Caco-2 (cell line): ENCODE data around the gene FAM111A. TPM values are rescaled to one million over a fixed set of nuclear protein-coding genes. Genes with fewer than 3 reads are reported as not detected.
"Not testable (repeated sequence)": the region's sequence is repeated elsewhere in the genome, so short reads cannot be mapped to it uniquely, and the experiment has no call there.

Source experiments
- Bru-seq: library from RNA; stranded (reverse); fragments of 400-500 nt; gene quantifications from one replicate; lab custom pipeline; 2021; lab: Mats Ljungman, UMichigan
- BruChase-seq, 2 experiments: library from RNA; stranded (reverse); fragments of 400-500 nt; gene quantifications; one replicate each; lab custom pipeline; 2021; lab: Mats Ljungman, UMichigan
- BruUV-seq: library from RNA; stranded (reverse); fragments of 400-500 nt; replicated peaks from 2 replicates; lab custom pipeline; 2021; lab: Mats Ljungman, UMichigan
- CTCF ChIA-PET: fragments of 300-600 bp; sonication (Branson Sonifier 250); formaldehyde crosslinking; loops from one replicate; lab custom pipeline; 2022; ENCODE audit warnings: antibody characterized with exemption; lab: Charles Lee
- POLR2A ChIA-PET: fragments of 300-600 bp; sonication (Branson Sonifier 250); formaldehyde crosslinking; loops from one replicate; lab custom pipeline; 2022; ENCODE audit warnings: antibody characterized with exemption; lab: Charles Lee
- DNase-seq, 2 experiments: peaks; one replicate each; pipeline versions ENCODE4 v3.0.0 to v3.0.0-alpha.2; 2020 to 2022
- H3K27me3 ChIP-seq: replicated peaks from 2 replicates; pipeline ENCODE4 v1.6.0; 2011; ENCODE audit warnings: low read length; ENCODE audit not compliant: control insufficient read depth, insufficient read depth
- H3K36me3 ChIP-seq: 2 replicates; pipeline ENCODE4 v1.5.1; 2011; ENCODE audit warnings: low read length; ENCODE audit not compliant: control insufficient read depth, insufficient read depth
- H3K4me1 ChIP-seq: fragments of 250-450 bp; sonication (Bioruptor Pico); 2 replicates; pipeline ENCODE4 v1.5.1; 2020; ENCODE audit warnings: mild to moderate bottlenecking
- H3K4me3 ChIP-seq: 2 replicates; pipeline ENCODE4 v1.5.1; 2011; ENCODE audit warnings: low read depth, mild to moderate bottlenecking, control low read depth, low read length
- H3K9me3 ChIP-seq: fragments of 250-450 bp; sonication (Bioruptor Pico); 2 replicates; pipeline ENCODE4 v1.5.1; 2020; ENCODE audit warnings: mild to moderate bottlenecking, moderate library complexity
- H3K27ac Mint-ChIP-seq: one replicate; pipeline ENCODE4 v1.8.0; 2022; ENCODE audit warnings: mixed read lengths; ENCODE audit not compliant: unreplicated experiment
- H3K27me3 Mint-ChIP-seq: one replicate; pipeline ENCODE4 v1.8.0; 2022; ENCODE audit warnings: mixed read lengths; ENCODE audit not compliant: insufficient read depth, unreplicated experiment
- H3K36me3 Mint-ChIP-seq: one replicate; pipeline ENCODE4 v1.8.0; 2022; ENCODE audit warnings: mild to moderate bottlenecking, mixed read lengths; ENCODE audit not compliant: insufficient read depth, unreplicated experiment
- H3K4me1 Mint-ChIP-seq: one replicate; pipeline ENCODE4 v1.8.0; 2022; ENCODE audit warnings: low read depth, mixed read lengths; ENCODE audit not compliant: unreplicated experiment
- H3K4me3 Mint-ChIP-seq: one replicate; pipeline ENCODE4 v1.8.0; 2022; ENCODE audit warnings: mild to moderate bottlenecking, moderate library complexity, mixed read lengths; ENCODE audit not compliant: unreplicated experiment
- H3K9me3 Mint-ChIP-seq: one replicate; pipeline ENCODE4 v1.8.0; 2022; ENCODE audit warnings: mixed read lengths; ENCODE audit not compliant: unreplicated experiment
- intact Hi-C: fragments of 100-400 bp; cut with micrococcal nuclease; formaldehyde crosslinking; loops from one replicate; pipeline ENCODE4 v1.10.0; 2022; ENCODE audit not compliant: unreplicated experiment
- long read RNA-seq: library from polyadenylated mRNA; stranded (forward); transcript quantifications from one replicate; pipeline ENCODE4 v2.0.0, GENCODE V29; 2022
- total RNA-seq: library from RNA; stranded (reverse); gene quantifications from 2 replicates; pipeline ENCODE4 v1.2.3, GENCODE V29; 2022
- TF ChIP-seq, protein P1 (sequence below), 2 experiments: fragments of 200-600 bp in 1 of 2; IDR thresholded peaks; 1 replicate in 1 of 2; 2 replicates in 1 of 2; pipeline versions ENCODE4 v1.5.1 to v1.8.0; 2011 to 2022; ENCODE audit warnings: antibody characterized with exemption in 1 of 2, control low read depth in 1 of 2, inconsistent platforms in 1 of 2, low read depth in 1 of 2, low read length in 1 of 2, mild to moderate bottlenecking in 1 of 2, moderate library complexity in 1 of 2; ENCODE audit not compliant: insufficient read depth in 1 of 2, severe bottlenecking in 1 of 2, unreplicated experiment in 1 of 2

The FAM111A gene, protein sequence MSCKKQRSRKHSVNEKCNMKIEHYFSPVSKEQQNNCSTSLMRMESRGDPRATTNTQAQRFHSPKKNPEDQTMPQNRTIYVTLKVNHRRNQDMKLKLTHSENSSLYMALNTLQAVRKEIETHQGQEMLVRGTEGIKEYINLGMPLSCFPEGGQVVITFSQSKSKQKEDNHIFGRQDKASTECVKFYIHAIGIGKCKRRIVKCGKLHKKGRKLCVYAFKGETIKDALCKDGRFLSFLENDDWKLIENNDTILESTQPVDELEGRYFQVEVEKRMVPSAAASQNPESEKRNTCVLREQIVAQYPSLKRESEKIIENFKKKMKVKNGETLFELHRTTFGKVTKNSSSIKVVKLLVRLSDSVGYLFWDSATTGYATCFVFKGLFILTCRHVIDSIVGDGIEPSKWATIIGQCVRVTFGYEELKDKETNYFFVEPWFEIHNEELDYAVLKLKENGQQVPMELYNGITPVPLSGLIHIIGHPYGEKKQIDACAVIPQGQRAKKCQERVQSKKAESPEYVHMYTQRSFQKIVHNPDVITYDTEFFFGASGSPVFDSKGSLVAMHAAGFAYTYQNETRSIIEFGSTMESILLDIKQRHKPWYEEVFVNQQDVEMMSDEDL
- total RNA-seq (76.1 and 78.8 TPM in 2 replicates), Bru-seq, nascent RNA (percentile 97 among the genes with signal in this experiment), BruChase-seq, experiment 1, labeled RNA remaining after a 2-hour chase (percentile 99 among the genes with signal in this experiment), BruChase-seq, experiment 2, labeled RNA remaining after a 6-hour chase (percentile 95 among the genes with signal in this experiment)
- long read RNA-seq, transcript FAM111A-201 (4 exons, 3,592 nt) = major isoform, 7 of 45 reads
- long read RNA-seq, partial matches to known transcripts = 8 of 45 reads
- long read RNA-seq, other reads (novel, unspliced or antisense) = 28 of 45 reads

DNA sequence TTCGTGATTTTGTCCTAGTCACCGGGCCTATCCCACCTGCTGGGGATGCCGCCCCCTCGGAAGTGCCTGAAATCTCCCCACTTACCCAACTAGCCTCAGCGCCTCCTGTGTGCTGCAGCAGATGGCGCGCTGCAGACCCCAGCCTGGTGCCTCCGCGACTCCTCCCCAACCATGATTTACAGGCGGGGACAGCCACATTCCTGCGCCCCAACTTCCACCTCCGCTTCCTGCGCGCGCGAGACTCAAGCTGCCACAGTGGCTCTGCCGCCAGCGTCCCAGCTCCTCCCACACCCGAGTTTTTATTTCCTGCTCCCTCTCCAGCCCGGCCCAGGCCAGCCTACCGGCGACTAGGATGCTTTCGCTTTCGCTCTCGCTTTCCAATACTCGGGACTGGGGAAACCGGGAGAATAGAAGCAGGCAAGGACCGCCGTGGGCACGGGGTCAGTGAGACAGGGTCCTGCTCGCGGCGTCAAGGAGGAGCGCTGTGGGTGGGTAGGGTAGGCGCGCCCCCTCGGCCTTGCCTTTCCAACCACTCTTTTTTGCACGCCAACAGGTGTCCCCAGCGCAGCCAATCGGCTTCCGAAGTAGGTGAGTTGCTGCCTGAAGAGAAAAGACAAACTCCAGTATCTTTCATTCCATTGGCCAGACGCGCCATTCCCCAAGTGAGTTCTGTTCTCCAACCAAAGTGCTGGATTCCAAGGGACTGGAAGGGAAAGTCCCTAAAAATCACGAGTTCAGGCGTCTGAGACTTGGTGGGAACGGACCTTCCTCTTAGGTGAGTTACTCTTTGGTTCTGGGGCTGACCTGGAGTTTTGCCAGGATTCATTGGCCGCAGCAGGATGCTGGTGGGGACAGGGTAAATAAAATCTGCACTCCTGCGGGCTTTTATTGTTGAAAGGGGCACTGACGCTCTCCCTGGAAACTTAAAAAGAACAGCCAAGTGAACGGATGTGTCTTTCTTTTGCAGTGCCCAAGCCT is at the start of gene FAM111A:
TSS of gene FAM111A (plus strand) at position 327 of the 978 bp plus-strand sequence. CDS start 6,017 bp downstream, outside the sequence.
- H3K36me3 Mint-ChIP-seq = peaks cover 35% of the 10 kb centered on the region
- Histone ChIP-seq H3K9me3 (no peaks in the 10 kb centered on the region), H3K4me1 (peaks cover 21% of the 10 kb centered on the region), H3K27me3 (no peaks in the 10 kb centered on the region), H3K36me3 (peaks cover 1% of the 10 kb centered on the region), H3K4me3 (peak within 1 kb of the TSS; percentile 55)
- DNase-seq = peak; percentile 92 to 95
- POLR2A ChIA-PET = interaction anchor here (0.5 to 1.8 kb wide), 6 partner anchors 8 to 407 kb away, joined by 3 to 11 read pairs (median 5); partner anchors contain the start of gene FAM111B
- peak within 1 kb of the TSS; percentile 94 for H3K27ac Mint-ChIP-seq
- peak within 1 kb of the TSS; percentile 98 for H3K4me3 Mint-ChIP-seq
- H3K27me3 Mint-ChIP-seq = no peaks in the 10 kb centered on the region
- TF ChIP-seq, protein P1, sequence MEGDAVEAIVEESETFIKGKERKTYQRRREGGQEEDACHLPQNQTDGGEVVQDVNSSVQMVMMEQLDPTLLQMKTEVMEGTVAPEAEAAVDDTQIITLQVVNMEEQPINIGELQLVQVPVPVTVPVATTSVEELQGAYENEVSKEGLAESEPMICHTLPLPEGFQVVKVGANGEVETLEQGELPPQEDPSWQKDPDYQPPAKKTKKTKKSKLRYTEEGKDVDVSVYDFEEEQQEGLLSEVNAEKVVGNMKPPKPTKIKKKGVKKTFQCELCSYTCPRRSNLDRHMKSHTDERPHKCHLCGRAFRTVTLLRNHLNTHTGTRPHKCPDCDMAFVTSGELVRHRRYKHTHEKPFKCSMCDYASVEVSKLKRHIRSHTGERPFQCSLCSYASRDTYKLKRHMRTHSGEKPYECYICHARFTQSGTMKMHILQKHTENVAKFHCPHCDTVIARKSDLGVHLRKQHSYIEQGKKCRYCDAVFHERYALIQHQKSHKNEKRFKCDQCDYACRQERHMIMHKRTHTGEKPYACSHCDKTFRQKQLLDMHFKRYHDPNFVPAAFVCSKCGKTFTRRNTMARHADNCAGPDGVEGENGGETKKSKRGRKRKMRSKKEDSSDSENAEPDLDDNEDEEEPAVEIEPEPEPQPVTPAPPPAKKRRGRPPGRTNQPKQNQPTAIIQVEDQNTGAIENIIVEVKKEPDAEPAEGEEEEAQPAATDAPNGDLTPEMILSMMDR (IDR thresholded peaks at IDR 0.05; ENCODE audit: insufficient read depth in 1 of 2, low read depth in 1 of 2, low read length in 1 of 2, severe bottlenecking in 1 of 2, unreplicated experiment in 1 of 2) = peak in 1 of 2 experiments; percentile 75
- no TSS peak for BruUV-seq
- intact Hi-C loops = loop anchor here (1.0 to 10.0 kb wide), 7 partner anchors 11 to 564 kb away; partner anchors contain the start of genes FAM111B and ZFP91
- H3K4me1 Mint-ChIP-seq = peaks cover 45% of the 10 kb centered on the region
- CTCF ChIA-PET = interaction anchor here (0.7 to 1.8 kb wide), 5 partner anchors 12 to 84 kb away, joined by 3 to 35 read pairs (median 10); no protein-coding TSS in a partner anchor
- H3K9me3 Mint-ChIP-seq = no peaks in the 10 kb centered on the region

DNA sequence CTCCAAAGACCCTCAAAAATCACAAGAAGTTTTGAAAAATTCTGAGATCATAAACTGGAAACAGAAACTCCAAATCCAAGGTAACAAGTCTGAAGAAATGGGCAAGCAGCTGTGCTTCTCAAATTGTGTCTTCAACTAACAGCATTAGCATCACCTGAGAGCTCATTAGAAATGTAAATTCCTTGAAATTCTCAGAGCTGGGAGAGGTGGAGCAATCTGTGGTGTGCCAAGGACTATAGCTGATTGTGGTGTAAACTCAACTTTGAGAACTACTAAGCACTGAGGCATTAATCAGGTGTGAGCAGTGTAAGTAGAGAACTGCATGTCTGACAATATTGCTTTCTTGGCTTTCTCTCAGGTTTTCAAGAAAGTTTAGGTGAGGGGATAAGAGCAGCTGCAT is 49.1 kb upstream of the FAM111A start:
- H3K4me1 ChIP-seq, H3K9me3 Mint-ChIP-seq, H3K9me3 ChIP-seq, H3K36me3 Mint-ChIP-seq, DNase-seq, H3K36me3 ChIP-seq, H3K4me1 Mint-ChIP-seq, intact Hi-C loops, H3K27me3 ChIP-seq, POLR2A ChIA-PET, H3K4me3 ChIP-seq, H3K4me3 Mint-ChIP-seq, H3K27ac Mint-ChIP-seq, BruUV-seq: not testable (repeated sequence)
- H3K27me3 Mint-ChIP-seq = peaks cover 13% of the 10 kb centered on the region
- CTCF ChIA-PET = interaction anchor here (1.4 kb wide), 1 partner anchor 35 kb away, joined by 3 read pairs; no protein-coding TSS in a partner anchor

GRCh38 chr11:59095225-59095624 is 47.4 kb upstream of the FAM111A start:
- H3K4me3 Mint-ChIP-seq, H3K4me1 Mint-ChIP-seq, intact Hi-C loops, H3K4me1 ChIP-seq, BruUV-seq, H3K9me3 Mint-ChIP-seq, H3K4me3 ChIP-seq, POLR2A ChIA-PET, DNase-seq, H3K9me3 ChIP-seq, H3K27me3 ChIP-seq, H3K36me3 ChIP-seq, H3K27ac Mint-ChIP-seq, H3K36me3 Mint-ChIP-seq: not testable (repeated sequence)
- CTCF ChIA-PET = interaction anchor here (1.7 kb wide), 1 partner anchor 91 kb away, joined by 4 read pairs; no protein-coding TSS in a partner anchor
- peaks cover 12% of the 10 kb centered on the region for H3K27me3 Mint-ChIP-seq

DNA sequence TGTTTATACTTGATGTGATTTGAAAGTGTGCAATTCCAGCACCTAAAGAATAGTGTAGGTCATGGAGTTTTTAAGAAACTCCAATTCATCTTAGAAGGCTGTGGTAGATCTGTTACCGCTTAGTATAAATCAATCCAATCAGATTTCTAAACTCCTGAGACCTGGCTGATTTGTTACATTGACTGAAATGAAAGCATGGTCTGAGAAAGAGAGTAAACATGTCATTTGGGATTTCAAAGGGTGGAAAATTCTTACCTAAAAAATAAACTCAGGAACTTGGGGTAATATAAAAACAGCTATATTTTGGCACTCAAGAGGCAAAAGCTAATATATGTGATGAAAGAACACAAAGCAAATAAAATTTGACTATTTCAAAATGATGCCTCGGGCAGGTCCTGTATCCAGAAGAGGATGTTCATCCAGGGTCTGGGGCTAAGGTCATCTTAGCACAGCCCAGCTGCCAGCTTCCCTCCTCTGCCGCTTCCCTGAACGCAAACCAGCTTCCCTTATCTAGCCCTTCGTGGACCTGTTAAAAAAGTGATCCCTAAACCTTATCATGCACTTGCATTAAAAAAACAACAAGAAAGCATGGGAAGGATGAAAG is 46.6 kb upstream of the FAM111A start:
- not testable (repeated sequence) for H3K4me1 Mint-ChIP-seq

More for the DNA sequence above, 46.6 kb upstream of the FAM111A start:
- CTCF ChIA-PET = interaction anchor here (1.2 to 1.7 kb wide), 2 partner anchors 62 to 90 kb away, joined by 4 to 5 read pairs; no protein-coding TSS in a partner anchor
- DNase-seq, H3K4me1 ChIP-seq, H3K4me3 ChIP-seq, H3K27ac Mint-ChIP-seq, H3K36me3 Mint-ChIP-seq, intact Hi-C loops, H3K4me3 Mint-ChIP-seq, BruUV-seq, H3K9me3 Mint-ChIP-seq, H3K36me3 ChIP-seq, POLR2A ChIA-PET, H3K9me3 ChIP-seq, H3K27me3 ChIP-seq: not testable (repeated sequence)
- peaks cover 13% of the 10 kb centered on the region for H3K27me3 Mint-ChIP-seq
